ENCODE data around the gene BLOC1S6.

DNA sequence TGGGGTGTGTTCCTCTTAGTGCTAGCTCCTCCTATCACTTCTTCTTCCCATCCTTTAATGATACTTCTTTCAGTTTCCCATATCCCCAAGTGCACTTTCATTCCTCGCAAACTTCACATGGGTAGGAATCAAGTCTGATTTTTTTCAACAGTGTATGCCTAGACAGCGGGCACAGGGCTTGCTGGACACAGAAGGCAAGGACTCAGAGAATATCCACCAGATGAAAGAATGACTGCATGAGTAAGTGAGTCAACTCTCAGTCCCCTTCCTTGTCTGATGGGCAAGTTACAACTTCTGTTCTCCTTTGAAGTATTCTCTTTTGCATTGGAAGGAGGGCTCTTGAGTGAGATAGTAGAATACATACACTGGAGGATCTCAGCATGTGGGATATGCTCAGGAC, 44.6 kb downstream of the BLOC1S6 start:
- TF ChIP-seq POLR2A (IDR thresholded peaks at IDR 0.05): no peak
- TF ChIP-seq, protein P1, sequence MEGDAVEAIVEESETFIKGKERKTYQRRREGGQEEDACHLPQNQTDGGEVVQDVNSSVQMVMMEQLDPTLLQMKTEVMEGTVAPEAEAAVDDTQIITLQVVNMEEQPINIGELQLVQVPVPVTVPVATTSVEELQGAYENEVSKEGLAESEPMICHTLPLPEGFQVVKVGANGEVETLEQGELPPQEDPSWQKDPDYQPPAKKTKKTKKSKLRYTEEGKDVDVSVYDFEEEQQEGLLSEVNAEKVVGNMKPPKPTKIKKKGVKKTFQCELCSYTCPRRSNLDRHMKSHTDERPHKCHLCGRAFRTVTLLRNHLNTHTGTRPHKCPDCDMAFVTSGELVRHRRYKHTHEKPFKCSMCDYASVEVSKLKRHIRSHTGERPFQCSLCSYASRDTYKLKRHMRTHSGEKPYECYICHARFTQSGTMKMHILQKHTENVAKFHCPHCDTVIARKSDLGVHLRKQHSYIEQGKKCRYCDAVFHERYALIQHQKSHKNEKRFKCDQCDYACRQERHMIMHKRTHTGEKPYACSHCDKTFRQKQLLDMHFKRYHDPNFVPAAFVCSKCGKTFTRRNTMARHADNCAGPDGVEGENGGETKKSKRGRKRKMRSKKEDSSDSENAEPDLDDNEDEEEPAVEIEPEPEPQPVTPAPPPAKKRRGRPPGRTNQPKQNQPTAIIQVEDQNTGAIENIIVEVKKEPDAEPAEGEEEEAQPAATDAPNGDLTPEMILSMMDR (IDR thresholded peaks at IDR 0.05): no peak

Measured in prostate gland (tissue), 2 donors.